Trophoblast cell (in vitro differentiated cells and primary cell): Measurements from ENCODE around the gene THYN1.

ENCODE experiments used
- DNase-seq, 2 donors: peaks; one replicate each; pipeline ENCODE4 v3.0.0-alpha.2; 2016
- H2AFZ ChIP-seq: 2 replicates; pipeline ENCODE4 v1.6.1; 2013; ENCODE audit warnings: low read length, moderate library complexity, mild to moderate bottlenecking; ENCODE audit not compliant: insufficient read depth, poor library complexity
- H2AK5ac ChIP-seq: 2 replicates; pipeline ENCODE4 v1.6.1; 2013; ENCODE audit warnings: mild to moderate bottlenecking, low read length
- H2BK120ac ChIP-seq: 2 replicates; pipeline ENCODE4 v1.6.1; 2013; ENCODE audit warnings: low read length, mild to moderate bottlenecking, moderate library complexity; ENCODE audit not compliant: insufficient read depth, poor library complexity
- H2BK12ac ChIP-seq: 2 replicates; pipeline ENCODE4 v1.6.1; 2013; ENCODE audit warnings: mild to moderate bottlenecking, low read length, moderate library complexity
- H2BK5ac ChIP-seq: 2 replicates; pipeline ENCODE4 v1.6.1; 2013; ENCODE audit warnings: low read length, low read depth, moderate library complexity, mild to moderate bottlenecking; ENCODE audit not compliant: poor library complexity
- H3K14ac ChIP-seq: 2 replicates; pipeline ENCODE4 v1.6.1; 2013; ENCODE audit warnings: mild to moderate bottlenecking, low read length
- H3K18ac ChIP-seq: 2 replicates; pipeline ENCODE4 v1.6.1; 2013; ENCODE audit warnings: mild to moderate bottlenecking, low read length
- H3K23ac ChIP-seq: 2 replicates; pipeline ENCODE4 v1.6.1; 2013; ENCODE audit warnings: low read length
- H3K27ac ChIP-seq: 2 replicates; pipeline ENCODE4 v1.5.1; 2013; ENCODE audit warnings: low read depth, mild to moderate bottlenecking, inconsistent platforms, low read length, moderate library complexity
- H3K27me3 ChIP-seq: 2 replicates; pipeline ENCODE4 v1.6.1; 2013; ENCODE audit warnings: inconsistent platforms, mild to moderate bottlenecking, low read length, moderate library complexity; ENCODE audit not compliant: insufficient read depth
- H3K36me3 ChIP-seq, 2 experiments: 1 replicate in 1 of 2; 2 replicates in 1 of 2; pipeline ENCODE4 v1.6.1; 2013; ENCODE audit warnings: low read length in 2 of 2, mild to moderate bottlenecking in 2 of 2, moderate library complexity in 1 of 2; ENCODE audit not compliant: insufficient read depth in 2 of 2, control insufficient read depth in 1 of 2
- H3K4ac ChIP-seq: 2 replicates; pipeline ENCODE4 v1.6.1; 2013; ENCODE audit warnings: low read depth, mild to moderate bottlenecking, low read length, moderate library complexity
- H3K4me1 ChIP-seq, 2 experiments: 1 replicate in 1 of 2; 2 replicates in 1 of 2; pipeline ENCODE4 v1.6.1; 2013; ENCODE audit warnings: low read length in 2 of 2, mild to moderate bottlenecking in 2 of 2, moderate library complexity in 1 of 2; ENCODE audit not compliant: insufficient read depth in 2 of 2, control insufficient read depth in 1 of 2
- H3K4me2 ChIP-seq: 2 replicates; pipeline ENCODE4 v1.6.1; 2013; ENCODE audit warnings: inconsistent platforms, mild to moderate bottlenecking, low read length, moderate library complexity
- H3K4me3 ChIP-seq: 2 replicates; pipeline ENCODE4 v1.5.1; 2013; ENCODE audit warnings: mild to moderate bottlenecking, low read depth, low read length, inconsistent platforms
- H3K79me1 ChIP-seq: one replicate; pipeline ENCODE4 v1.6.1; 2013; ENCODE audit warnings: low read length
- H3K79me2 ChIP-seq: 2 replicates; pipeline ENCODE4 v1.6.1; 2013; ENCODE audit warnings: low read length, mild to moderate bottlenecking; ENCODE audit not compliant: control insufficient read depth, insufficient read depth, poor library complexity
- H3K9ac ChIP-seq: 2 replicates; pipeline ENCODE4 v1.6.1; 2013; ENCODE audit warnings: mild to moderate bottlenecking, low read length
- H3K9me3 ChIP-seq: 2 replicates; pipeline ENCODE4 v1.6.1; 2013; ENCODE audit warnings: low read depth, mild to moderate bottlenecking, control low read depth, inconsistent platforms, low read length; ENCODE audit not compliant: insufficient read depth
- H4K12ac ChIP-seq: 2 replicates; pipeline ENCODE4 v1.6.1; 2013; ENCODE audit warnings: low read depth, mild to moderate bottlenecking, low read length, moderate library complexity
- H4K8ac ChIP-seq: 2 replicates; pipeline ENCODE4 v1.6.1; 2013; ENCODE audit warnings: low read depth, mild to moderate bottlenecking, low read length, moderate library complexity
- H4K91ac ChIP-seq: one replicate; pipeline ENCODE4 v1.6.1; 2013; ENCODE audit warnings: low read depth, mild to moderate bottlenecking, low read length, moderate library complexity
- WGBS: extraction: QIAGEN DNeasy Blood & Tissue Kit; methylation state at CpG from one replicate; pipeline ENCODE4 v1.1.7; 2013; ENCODE audit warnings: missing lambda C conversion rate; ENCODE audit not compliant: insufficient read length, insufficient coverage; ENCODE audit errors: extremely low coverage; 5-methylcytosine and 5-hydroxymethylcytosine counted together

Gene THYN1

DNA sequence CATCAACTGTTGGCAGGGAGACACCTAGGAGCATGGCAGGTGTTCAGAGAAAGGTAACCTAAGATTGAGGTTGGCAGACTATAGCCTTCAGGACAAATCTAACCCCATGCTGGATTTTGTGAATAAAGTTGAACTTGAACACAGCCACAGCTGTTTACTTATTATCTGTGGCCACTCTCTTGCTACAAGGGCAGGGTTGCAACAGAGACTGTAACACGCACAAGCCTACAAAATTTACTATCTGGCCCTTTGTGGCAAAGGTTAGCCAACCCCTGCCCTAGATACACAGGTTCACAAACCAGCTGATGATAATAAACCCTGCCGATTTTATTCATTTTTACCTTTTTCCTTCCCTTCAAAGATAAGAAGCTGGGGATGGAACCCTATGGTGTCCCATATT lies 2.5 kb downstream of the THYN1 start:
- DNase-seq, result no peak
- WGBS, result no CpG with 5 or more reads among the region's 2 CpGs
- Histone ChIP-seq H3K79me1 (peaks cover 3% of the 10 kb centered on the region), H3K9ac (no peak overlapping the region), H4K8ac (no peak overlapping the region), H3K4me1 (peaks cover 0 to 2% of the 10 kb centered on the region in 2 experiments), H2BK12ac (no peak overlapping the region), H3K9me3 (no peaks in the 10 kb centered on the region), H2AFZ (no peak overlapping the region), H4K91ac (no peak overlapping the region), H2BK5ac (no peak overlapping the region), H3K27ac (no peak overlapping the region), H2BK120ac (no peak overlapping the region), H3K4ac (no peak overlapping the region), H3K36me3 (peaks cover 11 to 28% of the 10 kb centered on the region in 2 experiments), H3K23ac (no peak overlapping the region), H3K14ac (no peak overlapping the region), H3K27me3 (no peaks in the 10 kb centered on the region), H3K79me2 (peaks cover 3% of the 10 kb centered on the region), H3K18ac (no peak overlapping the region), H3K4me2 (no peak overlapping the region), H2AK5ac (no peak overlapping the region), H4K12ac (no peak overlapping the region), H3K4me3 (no peak overlapping the region)

DNA sequence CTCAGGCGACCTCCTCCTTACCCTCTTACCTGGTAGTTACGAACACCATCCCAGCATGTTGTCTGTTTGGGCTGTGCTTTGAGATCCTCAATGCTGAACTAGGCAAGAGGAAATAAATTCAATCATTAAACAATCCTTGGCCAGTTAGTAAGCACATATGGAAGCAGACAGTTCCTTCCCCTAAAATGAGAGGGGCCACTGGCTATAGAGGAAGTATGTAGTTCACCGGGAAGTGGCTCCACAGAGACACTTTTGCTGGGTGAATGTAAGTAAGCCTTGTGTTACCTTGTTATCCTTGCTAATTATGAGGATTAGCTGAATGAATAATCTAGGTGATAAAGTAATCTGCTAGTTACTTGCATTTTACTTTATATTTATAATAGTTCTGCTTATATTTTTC lies 2.9 kb downstream of the THYN1 start:
- no peak overlapping the region for H3K4me2 ChIP-seq
- H4K91ac ChIP-seq, result no peak overlapping the region
- no peak overlapping the region for H2BK5ac ChIP-seq
- H3K23ac ChIP-seq, result no peak overlapping the region
- no peak overlapping the region for H2AFZ ChIP-seq
- no peak overlapping the region for H2AK5ac ChIP-seq
- H3K27me3 ChIP-seq, result no peaks in the 10 kb centered on the region
- H3K79me2 ChIP-seq, result peaks cover 3% of the 10 kb centered on the region
- H3K36me3 ChIP-seq, result peaks cover 15 to 32% of the 10 kb centered on the region in 2 experiments
- peaks cover 0 to 2% of the 10 kb centered on the region in 2 experiments for H3K4me1 ChIP-seq
- H3K27ac ChIP-seq, result no peak overlapping the region
- H3K4me3 ChIP-seq, result no peak overlapping the region
- no peak overlapping the region for H3K9ac ChIP-seq
- H3K14ac ChIP-seq, result no peak overlapping the region
- H3K9me3 ChIP-seq, result no peaks in the 10 kb centered on the region
- H4K8ac ChIP-seq, result no peak overlapping the region
- no peak overlapping the region for H2BK12ac ChIP-seq
- H3K4ac ChIP-seq, result no peak overlapping the region
- H3K79me1 ChIP-seq, result peaks cover 3% of the 10 kb centered on the region
- WGBS, result no CpG with 5 or more reads among the region's 3 CpGs
- H4K12ac ChIP-seq, result no peak overlapping the region
- no peak overlapping the region for H2BK120ac ChIP-seq
- no peak overlapping the region for H3K18ac ChIP-seq
- DNase-seq, result no peak

DNA sequence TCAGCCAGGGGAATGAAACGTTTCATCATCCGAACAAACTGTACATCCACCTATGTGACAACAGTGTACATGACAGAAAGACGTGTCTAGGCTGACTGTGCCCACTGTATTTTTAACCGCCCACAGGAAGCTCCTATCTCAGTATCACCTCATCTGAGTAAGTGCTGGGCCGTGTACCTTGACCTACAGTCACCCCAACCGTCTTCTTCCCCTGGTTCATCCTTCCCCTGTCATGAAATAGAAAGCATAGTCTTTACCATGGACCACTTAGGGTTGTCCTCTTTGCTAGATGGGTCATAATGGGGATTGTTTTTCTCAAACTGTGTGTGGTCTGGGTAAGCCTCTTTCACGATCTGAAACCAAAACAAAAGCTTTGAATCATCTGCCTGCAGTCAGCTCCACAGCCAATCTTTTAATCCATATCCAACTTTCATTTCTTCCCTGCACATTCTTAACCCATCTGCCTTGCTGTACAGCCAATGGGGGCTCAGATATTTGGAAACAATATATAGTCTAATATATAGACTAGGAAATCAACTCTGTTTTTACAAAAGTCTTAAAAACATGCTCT lies 4.2 kb downstream of the THYN1 start:
- no peak overlapping the region for H4K12ac ChIP-seq
- H2BK120ac ChIP-seq, result no peak overlapping the region
- peaks cover 3% of the 10 kb centered on the region for H3K79me1 ChIP-seq
- H2AK5ac ChIP-seq, result no peak overlapping the region
- peaks cover 0 to 2% of the 10 kb centered on the region in 2 experiments for H3K4me1 ChIP-seq
- no peak overlapping the region for H3K9ac ChIP-seq
- no peak overlapping the region for H2BK5ac ChIP-seq
- H3K4me2 ChIP-seq, result no peak overlapping the region
- no peak overlapping the region for H3K14ac ChIP-seq
- no peak overlapping the region for H4K91ac ChIP-seq
- H3K79me2 ChIP-seq, result peaks cover 3% of the 10 kb centered on the region
- WGBS, result no CpG with 5 or more reads among the region's 7 CpGs
- no peak overlapping the region for H2BK12ac ChIP-seq
- H3K23ac ChIP-seq, result no peak overlapping the region
- H3K4ac ChIP-seq, result no peak overlapping the region
- H3K36me3 ChIP-seq, result peaks cover 22 to 42% of the 10 kb centered on the region in 2 experiments
- no peak overlapping the region for H3K4me3 ChIP-seq
- H3K27me3 ChIP-seq, result no peaks in the 10 kb centered on the region
- H2AFZ ChIP-seq, result no peak overlapping the region
- H3K27ac ChIP-seq, result no peak overlapping the region
- H3K18ac ChIP-seq, result no peak overlapping the region
- H4K8ac ChIP-seq, result no peak overlapping the region
- H3K9me3 ChIP-seq, result no peaks in the 10 kb centered on the region
- no peak for DNase-seq

DNA sequence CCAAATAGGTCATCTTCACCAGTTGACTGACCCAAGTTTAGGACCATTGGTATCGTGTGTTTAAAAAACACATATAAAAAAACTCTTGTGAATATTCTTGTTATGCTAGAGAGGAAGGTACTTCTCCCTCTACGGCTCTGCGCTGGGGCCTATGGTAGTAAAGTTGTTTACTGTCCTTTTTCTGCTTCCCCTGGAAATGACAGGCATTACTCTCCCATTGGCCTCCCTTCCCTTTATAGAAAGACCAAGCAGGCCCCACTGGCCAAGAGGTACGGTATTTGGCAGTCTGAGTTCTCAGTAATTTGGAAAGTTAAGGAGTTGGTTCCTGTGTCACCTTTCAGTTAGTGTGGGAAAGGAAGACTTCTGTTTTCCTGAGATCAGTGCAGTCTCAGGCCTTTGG lies 6.5 kb downstream of the THYN1 start:
- Histone ChIP-seq H4K12ac (no peak overlapping the region), H4K91ac (no peak overlapping the region), H3K79me2 (no peaks in the 10 kb centered on the region), H3K9ac (no peak overlapping the region), H3K27me3 (no peaks in the 10 kb centered on the region), H3K4ac (no peak overlapping the region), H3K27ac (no peak overlapping the region), H3K23ac (no peak overlapping the region), H2BK5ac (no peak overlapping the region), H3K9me3 (no peaks in the 10 kb centered on the region), H3K79me1 (no peaks in the 10 kb centered on the region), H2AFZ (no peak overlapping the region), H2AK5ac (no peak overlapping the region), H3K36me3 (peaks cover 28 to 58% of the 10 kb centered on the region in 2 experiments), H3K4me3 (no peak overlapping the region), H3K4me1 (peaks cover 0 to 4% of the 10 kb centered on the region in 2 experiments), H3K4me2 (no peak overlapping the region), H2BK120ac (no peak overlapping the region), H2BK12ac (no peak overlapping the region), H3K14ac (no peak overlapping the region), H3K18ac (no peak overlapping the region), H4K8ac (no peak overlapping the region)
- WGBS, result no CpG with 5 or more reads among the region's 4 CpGs
- DNase-seq, result no peak
